Endothelial cell (in vitro differentiated cells): ENCODE data around the gene GALNT2. TPM values are rescaled to one million over a fixed set of nuclear protein-coding genes. Genes with fewer than 3 reads are reported as not detected.

Experiments
- DNase-seq: peaks from one replicate; pipeline ENCODE4 v3.0.0; 2021; ENCODE audit warnings: low spot score
- H3K27ac Mint-ChIP-seq: one replicate; pipeline ENCODE4 v1.8.0; 2021; ENCODE audit warnings: mixed read lengths, inconsistent platforms; ENCODE audit not compliant: unreplicated experiment
- H3K27me3 Mint-ChIP-seq: one replicate; pipeline ENCODE4 v1.8.0; 2021; ENCODE audit warnings: mild to moderate bottlenecking, moderate library complexity, mixed read lengths, inconsistent platforms; ENCODE audit not compliant: unreplicated experiment
- H3K36me3 Mint-ChIP-seq: one replicate; pipeline ENCODE4 v1.8.0; 2021; ENCODE audit warnings: mild to moderate bottlenecking, low read depth, mixed read lengths, inconsistent platforms; ENCODE audit not compliant: unreplicated experiment
- H3K4me1 Mint-ChIP-seq: one replicate; pipeline ENCODE4 v1.8.0; 2021; ENCODE audit warnings: mild to moderate bottlenecking, mixed read lengths, inconsistent platforms; ENCODE audit not compliant: unreplicated experiment
- H3K4me3 Mint-ChIP-seq: one replicate; pipeline ENCODE4 v1.8.0; 2021; ENCODE audit warnings: mild to moderate bottlenecking, mixed read lengths, inconsistent platforms; ENCODE audit not compliant: unreplicated experiment
- H3K9me3 Mint-ChIP-seq: one replicate; pipeline ENCODE4 v1.8.0; 2021; ENCODE audit warnings: mixed read lengths, inconsistent platforms; ENCODE audit not compliant: unreplicated experiment
- CTCF ChIP-seq: fragments of 200-600 bp; sonication (generic); IDR thresholded peaks from one replicate; pipeline ENCODE4 v1.5.0; 2021; ENCODE audit warnings: antibody characterized with exemption; ENCODE audit not compliant: unreplicated experiment
- total RNA-seq: library from RNA; stranded (reverse); fragmentation: NEBNext Ultra II Directional; extraction: Animal tissue kit (Norgen Biotek cat#: 25700); gene quantifications from one replicate; pipeline ENCODE4 v1.2.1, GENCODE V29; 2021; ENCODE audit not compliant: unreplicated experiment

Gene GALNT2
- total RNA-seq, 1 donor from 2014 or later: 74.8 TPM

- Mint-ChIP-seq H3K36me3 (no peaks in the 10 kb centered on the region), H3K4me3 (no peak overlapping the region), H3K4me1 (no peaks in the 10 kb centered on the region), H3K9me3 (no peaks in the 10 kb centered on the region), H3K27ac (no peak overlapping the region), H3K27me3 (peaks cover 6% of the 10 kb centered on the region)
- TF ChIP-seq CTCF: no peak
- no peak for DNase-seq
These were observed 240.2 kb downstream of the GALNT2 start for GRCh38 chr1:230307213-230307612.

GRCh38 chr1:230308039-230308438, 241.0 kb downstream of the GALNT2 start:
- H3K9me3 Mint-ChIP-seq: no peaks in the 10 kb centered on the region
- no peak for TF ChIP-seq CTCF
- no peak for DNase-seq
- H3K27ac Mint-ChIP-seq: no peak overlapping the region
- no peak overlapping the region for H3K4me3 Mint-ChIP-seq
- H3K36me3 Mint-ChIP-seq: no peaks in the 10 kb centered on the region
- no peaks in the 10 kb centered on the region for H3K4me1 Mint-ChIP-seq
- peaks cover 4% of the 10 kb centered on the region for H3K27me3 Mint-ChIP-seq

- Mint-ChIP-seq H3K4me3 (no peak overlapping the region), H3K4me1 (no peaks in the 10 kb centered on the region), H3K27ac (no peak overlapping the region), H3K36me3 (no peaks in the 10 kb centered on the region), H3K9me3 (no peaks in the 10 kb centered on the region), H3K27me3 (peaks cover 6% of the 10 kb centered on the region)
- no peak for DNase-seq
- no peak for TF ChIP-seq CTCF
These were observed 241.8 kb downstream of the GALNT2 start for GRCh38 chr1:230308821-230309220.

GRCh38 chr1:230309646-230310177, 242.7 kb downstream of the GALNT2 start:
- DNase-seq: no peak
- Mint-ChIP-seq H3K27ac (no peak overlapping the region), H3K27me3 (peaks cover 7% of the 10 kb centered on the region), H3K9me3 (no peaks in the 10 kb centered on the region), H3K4me3 (no peak overlapping the region), H3K36me3 (no peaks in the 10 kb centered on the region), H3K4me1 (no peaks in the 10 kb centered on the region)
- TF ChIP-seq CTCF: no peak

- no peak overlapping the region for H3K27ac Mint-ChIP-seq
- H3K36me3 Mint-ChIP-seq: no peaks in the 10 kb centered on the region
- H3K4me3 Mint-ChIP-seq: no peak overlapping the region
- peak; percentile 74 for DNase-seq
- peak; percentile 86 for TF ChIP-seq CTCF
- H3K4me1 Mint-ChIP-seq: no peaks in the 10 kb centered on the region
- H3K27me3 Mint-ChIP-seq: peaks cover 7% of the 10 kb centered on the region
- H3K9me3 Mint-ChIP-seq: no peaks in the 10 kb centered on the region
These were observed 243.5 kb downstream of the GALNT2 start for GRCh38 chr1:230310381-230311163.
